K562 (cell line): ENCODE data around the gene GTF2A2. TPM values are rescaled to one million over a fixed set of nuclear protein-coding genes. Genes with fewer than 3 reads are reported as not detected.

Experiments
- ATAC-seq: fragments of 200-7000 bp; cut with Tn5 transposase; 3 replicates; pipeline ENCODE4 v1.9.1; 2020; ENCODE audit warnings: moderate library complexity
- BruUV-seq: library from RNA; stranded (reverse); fragments of 400-500 nt; replicated peaks from 2 replicates; lab custom pipeline; 2021; lab: Mats Ljungman, UMichigan
- CTCF ChIA-PET: fragments of 300-600 bp; formaldehyde crosslinking; extraction: SDS; loops from one replicate; lab custom pipeline; 2021; ENCODE audit warnings: low intra/inter-chr PET ratio; lab: Yijun Ruan, JAX
- POLR2A ChIA-PET: fragments of 300-600, 350-650 bp; sonication (Branson Sonifier 250); formaldehyde crosslinking; extraction: SDS; loops from one replicate; lab custom pipeline; 2021; ENCODE audit warnings: antibody characterized with exemption, inconsistent platforms; lab: Yijun Ruan, JAX
- DNase-seq, 4 experiments: peaks; one replicate each; pipeline versions ENCODE4 v3.0.0 to v3.0.0-alpha.2; 2011 to 2018; ENCODE audit warnings: low spot score in 3 of 4, mixed read lengths in 3 of 4; ENCODE audit errors: extremely low read depth in 1 of 4
- FAIRE-seq: peaks from 2 replicates; lab custom pipeline; 2011; peaks lifted over from hg19 to GRCh38; lab: Jason Lieb, UNC
- H2AFZ ChIP-seq: 2 replicates; pipeline ENCODE4 v1.6.0; 2011; ENCODE audit warnings: low read depth, low read length, control low read depth, inconsistent platforms
- H3K27ac ChIP-seq: fragments of 200-600 bp; 3 replicates; pipeline ENCODE4 v1.8.0; 2011; ENCODE audit warnings: low read depth, mild to moderate bottlenecking, control low read depth, inconsistent platforms, low read length, moderate library complexity, mixed read lengths; ENCODE audit errors: extremely low read depth
- H3K27me3 ChIP-seq, 2 experiments: fragments of 300-600 bp in 1 of 2; 2 replicates in 1 of 2; 3 replicates in 1 of 2; pipeline versions ENCODE4 v1.6.0 to v1.8.0; 2011; ENCODE audit warnings: inconsistent platforms in 2 of 2, low read length in 2 of 2, mild to moderate bottlenecking in 1 of 2, mixed read lengths in 1 of 2, moderate library complexity in 1 of 2; ENCODE audit not compliant: control insufficient read depth in 2 of 2, insufficient read depth in 2 of 2
- H3K36me3 ChIP-seq: fragments of 300-600 bp; 3 replicates; pipeline ENCODE4 v1.8.0; 2011; ENCODE audit warnings: mild to moderate bottlenecking, low read length, inconsistent platforms; ENCODE audit not compliant: control insufficient read depth, insufficient read depth
- H3K4me1 ChIP-seq, 2 experiments: fragments of 200-600 bp in 1 of 2; replicated peaks in 1 of 2; 2 replicates in 1 of 2; 3 replicates in 1 of 2; pipeline versions ENCODE4 v1.5.1 to v1.8.0; 2011; ENCODE audit warnings: inconsistent platforms in 2 of 2, low read length in 2 of 2, mild to moderate bottlenecking in 1 of 2, mixed read lengths in 1 of 2, moderate library complexity in 1 of 2; ENCODE audit not compliant: control insufficient read depth in 2 of 2, insufficient read depth in 2 of 2
- H3K4me2 ChIP-seq: 2 replicates; pipeline ENCODE4 v1.6.1; 2011; ENCODE audit warnings: low read length, control low read depth, inconsistent platforms, mixed read lengths; ENCODE audit not compliant: insufficient read depth
- H3K4me3 ChIP-seq: fragments of 200-600 bp; sonication (generic), shearing (Covaris generic); 2 replicates; pipeline ENCODE4 v1.5.1; 2016; ENCODE audit warnings: control low read depth, inconsistent platforms
- H3K79me2 ChIP-seq: fragments of 200-600 bp; 3 replicates; pipeline ENCODE4 v1.8.0; 2011; ENCODE audit warnings: low read length, inconsistent platforms; ENCODE audit not compliant: control insufficient read depth, insufficient read depth
- H3K9ac ChIP-seq, 2 experiments: 2 replicates each; pipeline versions ENCODE4 v1.6.0 to v1.6.1; 2011; ENCODE audit warnings: low read depth in 2 of 2, low read length in 2 of 2, control low read depth in 1 of 2, inconsistent platforms in 1 of 2, mild to moderate bottlenecking in 1 of 2, mixed read lengths in 1 of 2; ENCODE audit not compliant: insufficient read depth in 1 of 2
- H3K9me1 ChIP-seq: one replicate; pipeline ENCODE4 v1.6.0; 2011; ENCODE audit warnings: inconsistent platforms, mild to moderate bottlenecking, low read length, moderate library complexity; ENCODE audit not compliant: control insufficient read depth, insufficient read depth
- H3K9me3 ChIP-seq: replicated peaks from 2 replicates; pipeline ENCODE4 v1.5.1; 2011; ENCODE audit warnings: low read depth, low read length, inconsistent platforms; ENCODE audit not compliant: control insufficient read depth, insufficient read depth
- H4K20me1 ChIP-seq: replicated peaks from 2 replicates; pipeline ENCODE4 v1.6.1; 2011; ENCODE audit warnings: low read length, inconsistent platforms, mixed read lengths; ENCODE audit not compliant: control insufficient read depth, insufficient read depth
- DIDO1 ChIP-seq: fragments of 450-650 bp; IDR thresholded peaks from 2 replicates; pipeline ENCODE4 v1.6.1; 2016; ENCODE audit warnings: low read depth, missing biosample characterization, missing genetic modification characterization
- KLF6 ChIP-seq: fragments of 250-450 bp; sonication (Bioruptor Pico); IDR thresholded peaks from 2 replicates; pipeline ENCODE4 v1.4.0; 2020; ENCODE audit warnings: mild to moderate bottlenecking, moderate library complexity, borderline replicate concordance
- NELFE ChIP-seq: IDR thresholded peaks from 2 replicates; pipeline ENCODE4 v1.6.1; 2011; ENCODE audit warnings: mild to moderate bottlenecking; ENCODE audit not compliant: insufficient read depth, insufficient read length
- SIN3B ChIP-seq: fragments of 450-650 bp; IDR thresholded peaks from 2 replicates; pipeline ENCODE4 v1.6.1; 2017; ENCODE audit warnings: low read depth, mild to moderate bottlenecking, moderate library complexity
- WGBS: fragments of 100-300 bp; shearing (Covaris generic); methylation state at CpG from one replicate; pipeline ENCODE4 v1.1.6; 2016; ENCODE audit warnings: low coverage, mixed read lengths; ENCODE audit not compliant: insufficient coverage; ENCODE audit errors: missing lambda C conversion rate; 5-methylcytosine and 5-hydroxymethylcytosine counted together
- in situ Hi-C: fragments of 300-500 bp; cut with MboI; formaldehyde crosslinking; loops from 4 replicates; pipeline ENCODE4 v1.15.0; 2018; ENCODE audit warnings: inconsistent platforms, mixed read lengths
- intact Hi-C: fragments of 100-400 bp; cut with micrococcal nuclease; formaldehyde crosslinking; loops from 2 replicates; pipeline ENCODE4 v1.14.2; 2022
- polyA plus RNA-seq, 8 experiments: library from polyadenylated mRNA; depleted of rRNA in 4 of 8; stranded (reverse) in 5 of 8; unstranded in 3 of 8; fragments of >200 nt; fragmentation: Nextera tagmentation in 2 of 8; fragmentation: Illumina TruSeq in 1 of 8; extraction: Ambion mirVana in 2 of 8; extraction: Trizol in 1 of 8; gene quantifications; 2 replicates each; pipeline versions ENCODE4 v1.2.1 to v1.2.3, GENCODE V29; 2011 to 2014; ENCODE audit warnings: inconsistent platforms in 1 of 8, missing spikeins in 1 of 8
- total RNA-seq, 7 experiments: library from RNA; depleted of rRNA in 6 of 7; stranded (reverse); fragments of >200 nt in 6 of 7; fragmentation: Illumina TruSeq in 2 of 7; extraction: Trizol in 2 of 7; gene quantifications; 2 replicates each; pipeline versions ENCODE4 v1.2.1 to v1.2.3, GENCODE V29; 2011 to 2021; ENCODE audit warnings: low replicate concordance in 1 of 7
- TF ChIP-seq, protein P1 (sequence below): fragments of 250-450 bp; sonication (Bioruptor Pico); IDR thresholded peaks from 2 replicates; pipeline ENCODE4 v1.5.0; 2022; ENCODE audit warnings: mild to moderate bottlenecking

The GTF2A2 gene
- total and polyA plus RNA-seq, 9 of the 15 experiments (the other 6 are each of a cell fraction or from before 2014, with no cell fraction given), result 128 to 656 (median 172) TPM

DNA sequence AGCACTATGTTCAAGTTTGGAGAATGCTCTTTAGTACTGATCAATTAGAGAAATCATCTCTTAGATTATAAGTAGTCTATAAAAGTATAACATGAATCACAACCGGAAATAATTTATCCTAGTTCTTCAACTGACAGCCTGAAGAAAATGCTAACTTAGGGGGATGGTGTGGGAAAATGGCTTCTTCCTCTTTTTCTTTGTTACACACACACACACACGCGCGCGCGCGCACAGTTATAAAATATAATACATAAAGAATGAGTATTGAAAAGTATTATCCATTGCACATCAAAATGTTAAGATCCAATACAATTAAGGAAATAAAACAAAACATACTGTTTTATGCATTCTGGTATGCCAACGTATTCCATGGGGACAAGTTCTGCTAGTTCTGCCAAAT, 11.2 kb upstream of the GTF2A2 start:
- no TSS peak for BruUV-seq
- Histone ChIP-seq H3K4me3 (no peak overlapping the region), H3K9ac (no peak overlapping the region), H3K4me2 (no peak overlapping the region), H3K27me3 (no peaks in the 10 kb centered on the region), H3K9me3 (no peaks in the 10 kb centered on the region), H3K79me2 (no peaks in the 10 kb centered on the region; the same call in 2 of the 3 replicates), H3K36me3 (peaks cover 78% of the 10 kb centered on the region; the same call in 2 of the 3 replicates), H3K9me1 (no peaks in the 10 kb centered on the region), H3K27ac (no peak overlapping the region), H2AFZ (no peak overlapping the region), H3K4me1 (no peaks in the 10 kb centered on the region), H4K20me1 (no peaks in the 10 kb centered on the region)
- FAIRE-seq, result no peak
- no peak for ATAC-seq
- intact Hi-C loops (no loop called here), in situ Hi-C loops (no loop called here)
- no peak for DNase-seq
- no peak for TF ChIP-seq DIDO1 (tag)
- no peak for TF ChIP-seq KLF6 (CRISPR knock-in tag)
- TF ChIP-seq, protein P1, sequence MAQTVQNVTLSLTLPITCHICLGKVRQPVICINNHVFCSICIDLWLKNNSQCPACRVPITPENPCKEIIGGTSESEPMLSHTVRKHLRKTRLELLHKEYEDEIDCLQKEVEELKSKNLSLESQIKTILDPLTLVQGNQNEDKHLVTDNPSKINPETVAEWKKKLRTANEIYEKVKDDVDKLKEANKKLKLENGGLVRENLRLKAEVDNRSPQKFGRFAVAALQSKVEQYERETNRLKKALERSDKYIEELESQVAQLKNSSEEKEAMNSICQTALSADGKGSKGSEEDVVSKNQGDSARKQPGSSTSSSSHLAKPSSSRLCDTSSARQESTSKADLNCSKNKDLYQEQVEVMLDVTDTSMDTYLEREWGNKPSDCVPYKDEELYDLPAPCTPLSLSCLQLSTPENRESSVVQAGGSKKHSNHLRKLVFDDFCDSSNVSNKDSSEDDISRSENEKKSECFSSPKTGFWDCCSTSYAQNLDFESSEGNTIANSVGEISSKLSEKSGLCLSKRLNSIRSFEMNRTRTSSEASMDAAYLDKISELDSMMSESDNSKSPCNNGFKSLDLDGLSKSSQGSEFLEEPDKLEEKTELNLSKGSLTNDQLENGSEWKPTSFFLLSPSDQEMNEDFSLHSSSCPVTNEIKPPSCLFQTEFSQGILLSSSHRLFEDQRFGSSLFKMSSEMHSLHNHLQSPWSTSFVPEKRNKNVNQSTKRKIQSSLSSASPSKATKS (CRISPR knock-in tag), result no peak
- TF ChIP-seq SIN3B, result no peak
- TF ChIP-seq NELFE, result no peak
- ChIA-PET CTCF (no interaction called here), POLR2A (interaction anchor here (0.8 kb wide), 1 partner anchor 140 kb away, joined by 3 read pairs; no protein-coding TSS in a partner anchor)
- WGBS, result 96% methylated on average over 8 of the region's 8 CpGs
